Measurements from ENCODE around the gene COL10A1. TPM values are rescaled to one million over a fixed set of nuclear protein-coding genes. Genes with fewer than 3 reads are reported as not detected.

COL10A1 gene
- total RNA-seq, 2 donors from 2014 or later = not detected

- no peak overlapping the region for H3K4me3 ChIP-seq (ENCODE audit: low read length)
- peaks cover 3% of the 10 kb centered on the region for H3K9me3 Mint-ChIP-seq
- no peak overlapping the region for H3K9ac ChIP-seq (ENCODE audit: extremely low read depth, low read length, poor library complexity, severe bottlenecking)
- no peaks in the 10 kb centered on the region for H3K27me3 Mint-ChIP-seq (ENCODE audit: insufficient read depth)
- H3K27ac Mint-ChIP-seq = no peak overlapping the region
- no peaks in the 10 kb centered on the region for H3K4me1 ChIP-seq (ENCODE audit: control insufficient read depth, insufficient read depth, low read length)
- no peaks in the 10 kb centered on the region for H3K4me1 Mint-ChIP-seq
- H3K4me3 Mint-ChIP-seq = no peak overlapping the region
- WGBS, 2 experiments (ENCODE audit: insufficient coverage in 1 of 2, insufficient read length in 1 of 2) = 87 to 94% methylated on average over 4 of the region's 4 CpGs
- peaks cover 15% of the 10 kb centered on the region for H3K9me3 ChIP-seq (ENCODE audit: control insufficient read depth, low read length)
- H3K27me3 ChIP-seq (ENCODE audit: control insufficient read depth, insufficient read depth, low read length, poor library complexity, severe bottlenecking) = no peaks in the 10 kb centered on the region
- peaks cover 6% of the 10 kb centered on the region for H3K36me3 Mint-ChIP-seq (ENCODE audit: low read depth)
- no peak for DNase-seq
- H3K36me3 ChIP-seq (ENCODE audit: control insufficient read depth, insufficient read depth, low read length) = no peaks in the 10 kb centered on the region
- TF ChIP-seq, protein P1, sequence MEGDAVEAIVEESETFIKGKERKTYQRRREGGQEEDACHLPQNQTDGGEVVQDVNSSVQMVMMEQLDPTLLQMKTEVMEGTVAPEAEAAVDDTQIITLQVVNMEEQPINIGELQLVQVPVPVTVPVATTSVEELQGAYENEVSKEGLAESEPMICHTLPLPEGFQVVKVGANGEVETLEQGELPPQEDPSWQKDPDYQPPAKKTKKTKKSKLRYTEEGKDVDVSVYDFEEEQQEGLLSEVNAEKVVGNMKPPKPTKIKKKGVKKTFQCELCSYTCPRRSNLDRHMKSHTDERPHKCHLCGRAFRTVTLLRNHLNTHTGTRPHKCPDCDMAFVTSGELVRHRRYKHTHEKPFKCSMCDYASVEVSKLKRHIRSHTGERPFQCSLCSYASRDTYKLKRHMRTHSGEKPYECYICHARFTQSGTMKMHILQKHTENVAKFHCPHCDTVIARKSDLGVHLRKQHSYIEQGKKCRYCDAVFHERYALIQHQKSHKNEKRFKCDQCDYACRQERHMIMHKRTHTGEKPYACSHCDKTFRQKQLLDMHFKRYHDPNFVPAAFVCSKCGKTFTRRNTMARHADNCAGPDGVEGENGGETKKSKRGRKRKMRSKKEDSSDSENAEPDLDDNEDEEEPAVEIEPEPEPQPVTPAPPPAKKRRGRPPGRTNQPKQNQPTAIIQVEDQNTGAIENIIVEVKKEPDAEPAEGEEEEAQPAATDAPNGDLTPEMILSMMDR (conservative IDR thresholded peaks at IDR 0.05) = no peak
- H3K27ac ChIP-seq (ENCODE audit: low read depth, low read length) = no peak overlapping the region
Measured at GRCh38 chr6:116087437-116088027, 38.4 kb downstream of the COL10A1 start.

DNA sequence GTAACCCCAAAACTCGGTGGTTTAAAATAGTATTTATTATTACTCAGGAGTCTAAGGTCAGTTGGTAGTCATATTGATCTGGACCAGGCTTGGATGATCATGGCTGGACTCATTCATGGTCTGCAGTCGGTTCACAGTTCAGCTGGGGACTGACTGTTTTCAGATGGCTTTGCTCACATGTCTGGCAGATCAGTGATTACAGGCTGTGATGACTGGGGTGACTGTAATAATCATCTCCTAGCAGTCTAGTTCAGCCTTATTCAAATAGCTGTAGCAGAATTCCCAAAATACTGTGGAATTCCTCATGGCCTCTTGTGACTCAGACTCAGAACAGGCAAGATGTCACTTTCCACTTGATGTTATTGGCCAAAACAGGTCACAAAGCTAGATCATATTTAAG, 41.6 kb downstream of the COL10A1 start:
- Mint-ChIP-seq H3K4me3 (no peak overlapping the region), H3K27ac (no peak overlapping the region), H3K36me3 (ENCODE audit: low read depth) (no peaks in the 10 kb centered on the region), H3K4me1 (no peaks in the 10 kb centered on the region), H3K9me3 (no peaks in the 10 kb centered on the region), H3K27me3 (ENCODE audit: insufficient read depth) (no peaks in the 10 kb centered on the region)
- Histone ChIP-seq H3K27ac (ENCODE audit: low read depth, low read length) (no peak overlapping the region), H3K9ac (ENCODE audit: extremely low read depth, low read length, poor library complexity, severe bottlenecking) (no peak overlapping the region), H3K4me3 (ENCODE audit: low read length) (no peak overlapping the region), H3K27me3 (ENCODE audit: control insufficient read depth, insufficient read depth, low read length, poor library complexity, severe bottlenecking) (no peaks in the 10 kb centered on the region), H3K4me1 (ENCODE audit: control insufficient read depth, insufficient read depth, low read length) (no peaks in the 10 kb centered on the region), H3K9me3 (ENCODE audit: control insufficient read depth, low read length) (peaks cover 1% of the 10 kb centered on the region), H3K36me3 (ENCODE audit: control insufficient read depth, insufficient read depth, low read length) (no peaks in the 10 kb centered on the region)
- DNase-seq = no peak
- WGBS, 2 experiments (ENCODE audit: insufficient coverage in 1 of 2, insufficient read length in 1 of 2) = 95 to 100% methylated on average over 2 of the region's 2 CpGs
- TF ChIP-seq, protein P1 (conservative IDR thresholded peaks at IDR 0.05) = no peak

DNA sequence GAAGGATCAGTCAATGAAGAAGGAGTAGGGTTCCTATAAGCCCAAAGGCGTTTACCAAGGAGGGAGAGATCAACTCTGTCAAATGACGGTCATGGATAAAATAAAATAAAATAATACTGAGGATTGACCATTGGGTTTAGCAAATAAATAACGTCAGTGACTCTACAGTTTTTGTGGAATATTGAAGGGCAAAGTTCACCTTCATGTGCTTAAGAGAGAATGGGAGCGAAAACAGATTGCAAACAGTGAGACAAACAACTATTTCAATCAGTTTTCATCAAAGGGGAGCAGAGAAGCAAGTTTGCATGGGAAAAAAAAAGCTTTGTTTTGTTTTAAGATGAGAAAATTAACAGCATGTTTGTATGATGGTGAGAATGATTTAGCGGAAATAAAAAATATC, 42.9 kb downstream of the COL10A1 start:
- Mint-ChIP-seq H3K9me3 (no peaks in the 10 kb centered on the region), H3K4me3 (no peak overlapping the region), H3K36me3 (ENCODE audit: low read depth) (no peaks in the 10 kb centered on the region), H3K27me3 (ENCODE audit: insufficient read depth) (no peaks in the 10 kb centered on the region), H3K27ac (no peak overlapping the region), H3K4me1 (no peaks in the 10 kb centered on the region)
- no peaks in the 10 kb centered on the region for H3K36me3 ChIP-seq (ENCODE audit: control insufficient read depth, insufficient read depth, low read length)
- no peaks in the 10 kb centered on the region for H3K4me1 ChIP-seq (ENCODE audit: control insufficient read depth, insufficient read depth, low read length)
- H3K27me3 ChIP-seq (ENCODE audit: control insufficient read depth, insufficient read depth, low read length, poor library complexity, severe bottlenecking) = no peaks in the 10 kb centered on the region
- H3K4me3 ChIP-seq (ENCODE audit: low read length) = no peak overlapping the region
- H3K27ac ChIP-seq (ENCODE audit: low read depth, low read length) = no peak overlapping the region
- no peaks in the 10 kb centered on the region for H3K9me3 ChIP-seq (ENCODE audit: control insufficient read depth, low read length)
- DNase-seq = no peak
- WGBS, 2 experiments (ENCODE audit: insufficient coverage in 1 of 2, insufficient read length in 1 of 2) = 87 to 90% methylated on average over 3 to 5 of the region's 5 CpGs
- no peak overlapping the region for H3K9ac ChIP-seq (ENCODE audit: extremely low read depth, low read length, poor library complexity, severe bottlenecking)
- TF ChIP-seq, protein P1 (conservative IDR thresholded peaks at IDR 0.05) = no peak

All from endodermal cell (in vitro differentiated cells).